Aorta (tissue), 5 donors: ENCODE results near the gene SSH3. TPM values are rescaled to one million over a fixed set of nuclear protein-coding genes. Genes with fewer than 3 reads are reported as not detected.
A peak's percentile ranks its signal among the peaks of the same experiment; 100 is the strongest.

Experiments
- ATAC-seq: fragments of 200-7000 bp; cut with Tn5 transposase; one replicate; pipeline ENCODE4 v1.9.1; 2022; ENCODE audit warnings: moderate library complexity; ENCODE audit not compliant: low FRiP score
- DNase-seq, 2 donors: peaks; one replicate each; pipeline ENCODE4 v3.0.0-alpha.2; 2020
- H3K27ac ChIP-seq, 2 donors: one replicate each; pipeline ENCODE4 v1.5.1; 2013; ENCODE audit warnings: low read length in 2 of 2, mild to moderate bottlenecking in 2 of 2, moderate library complexity in 2 of 2, control low read depth in 1 of 2, inconsistent platforms in 1 of 2, low read depth in 1 of 2
- H3K27me3 ChIP-seq, 2 donors: one replicate each; pipeline ENCODE4 v1.6.1; 2013; ENCODE audit warnings: control low read depth in 1 of 2, low read length in 1 of 2, mild to moderate bottlenecking in 1 of 2, moderate library complexity in 1 of 2; ENCODE audit not compliant: insufficient read depth in 2 of 2, control insufficient read depth in 1 of 2
- H3K36me3 ChIP-seq, 2 donors: one replicate each; pipeline ENCODE4 v1.6.1; 2013; ENCODE audit warnings: control low read depth in 1 of 2, low read length in 1 of 2, mild to moderate bottlenecking in 1 of 2; ENCODE audit not compliant: insufficient read depth in 2 of 2, control insufficient read depth in 1 of 2
- H3K4me1 ChIP-seq, 2 donors: one replicate each; pipeline ENCODE4 v1.6.1; 2013; ENCODE audit warnings: low read length in 2 of 2, control low read depth in 1 of 2, mild to moderate bottlenecking in 1 of 2, moderate library complexity in 1 of 2; ENCODE audit not compliant: insufficient read depth in 2 of 2, control insufficient read depth in 1 of 2
- H3K4me3 ChIP-seq, 2 donors: one replicate each; pipeline ENCODE4 v1.5.1; 2013; ENCODE audit warnings: low read length in 2 of 2, control low read depth in 1 of 2, mild to moderate bottlenecking in 1 of 2
- H3K9me3 ChIP-seq: one replicate; pipeline ENCODE4 v1.6.1; 2013; ENCODE audit warnings: mild to moderate bottlenecking, low read length; ENCODE audit not compliant: control insufficient read depth
- WGBS, 2 donors: extraction: QIAGEN DNeasy Blood & Tissue Kit; methylation state at CpG; one replicate each; pipeline ENCODE4 v1.1.7; 2013; 5-methylcytosine and 5-hydroxymethylcytosine counted together
- intact Hi-C, 2 donors: fragments of 100-400 bp; cut with DNase I; formaldehyde crosslinking; loops; one replicate each; pipeline versions ENCODE4 v1.14.2 to v1.15.0; 2022
- polyA plus RNA-seq, 2 donors: library from polyadenylated mRNA; stranded (reverse); fragments of 200-250 nt; gene quantifications; one replicate each; pipeline ENCODE4 v1.2.3, GENCODE V29; 2013
- total RNA-seq, 2 donors: library from RNA; stranded (reverse); fragmentation: NEBNext Ultra II Directional; extraction: Animal tissue kit (Norgen Biotek cat#: 25700); gene quantifications; one replicate each; pipeline ENCODE4 v1.2.1, GENCODE V29; 2021
- donor health status: healthy with polysubstance abuse.
- donor health status: Bipolar disorder and iron deficiency.
- donor health status: DM: no; HTN: no; CAD: no.
- donor health status: DM: no; HTN: no; CAD: no.
- donor health status: DM: yes; HTN: yes; CAD: no.

The SSH3 gene
- total and polyA plus RNA-seq, 4 donors, result 13.3 to 37.0 (median 25.7) TPM

- Histone ChIP-seq H3K27ac (peak overlapping the region in 1 of 2 donors; percentile 7), H3K27me3 (no peaks in the 10 kb centered on the region), H3K36me3 (peaks cover 0 to 6% of the 10 kb centered on the region in 2 donors), H3K4me3 (peak overlapping the region; percentile 64 to 88), H3K4me1 (no peaks in the 10 kb centered on the region), H3K9me3 (no peaks in the 10 kb centered on the region)
- ATAC-seq, result no peak
- WGBS, 2 donors, result 16 to 19% methylated on average over 33 to 36 of the region's 36 CpGs
- intact Hi-C loops, result no loop called here
- peak; percentile 71 to 78 for DNase-seq
Observed at GRCh38 chr11:67289651-67290479, 13.5 kb upstream of the SSH3 start.

GRCh38 chr11:67290801-67291200 lies 12.5 kb upstream of the SSH3 start:
- no peak overlapping the region for H3K4me3 ChIP-seq
- 29 to 30% methylated on average over 7 of the region's 7 CpGs for WGBS, 2 donors

GRCh38 chr11:67291481-67292381 lies 11.6 kb upstream of the SSH3 start:
- intact Hi-C loops, result no loop called here
- 90 to 91% methylated on average over 33 of the region's 33 CpGs for WGBS, 2 donors
- peak; percentile 56 to 71 for DNase-seq

More at GRCh38 chr11:67290801-67291200, 12.5 kb upstream of the SSH3 start:
- intact Hi-C loops, result no loop called here
- ATAC-seq (no peak), DNase-seq (peak; percentile 82 to 85)
- H3K9me3 ChIP-seq, result no peaks in the 10 kb centered on the region
- no peaks in the 10 kb centered on the region for H3K27me3 ChIP-seq
- H3K36me3 ChIP-seq, result peaks cover 0 to 4% of the 10 kb centered on the region in 2 donors
- H3K27ac ChIP-seq, result peak overlapping the region in 1 of 2 donors; percentile 5
- no peaks in the 10 kb centered on the region for H3K4me1 ChIP-seq

GRCh38 chr11:67292671-67293070 lies 10.7 kb upstream of the SSH3 start:
- no peak for ATAC-seq
- intact Hi-C loops, result no loop called here
- Histone ChIP-seq H3K4me3 (no peak overlapping the region), H3K27ac (no peak overlapping the region), H3K9me3 (no peaks in the 10 kb centered on the region), H3K27me3 (no peaks in the 10 kb centered on the region), H3K4me1 (no peaks in the 10 kb centered on the region), H3K36me3 (peaks cover 0 to 4% of the 10 kb centered on the region in 2 donors)
- WGBS, 2 donors, result 28 to 29% methylated on average over 3 of the region's 3 CpGs
- no peak for DNase-seq

More at GRCh38 chr11:67291481-67292381, 11.6 kb upstream of the SSH3 start:
- no peak for ATAC-seq
- Histone ChIP-seq H3K36me3 (peaks cover 0 to 4% of the 10 kb centered on the region in 2 donors), H3K27me3 (no peaks in the 10 kb centered on the region), H3K27ac (no peak overlapping the region), H3K9me3 (no peaks in the 10 kb centered on the region), H3K4me1 (no peaks in the 10 kb centered on the region), H3K4me3 (no peak overlapping the region)

- WGBS, 2 donors, result 36 to 40% methylated on average over 3 of the region's 3 CpGs
- peaks cover 0 to 4% of the 10 kb centered on the region in 2 donors for H3K36me3 ChIP-seq
Observed at GRCh38 chr11:67293090-67293489, 10.2 kb upstream of the SSH3 start.

GRCh38 chr11:67295846-67296245 lies 7.5 kb upstream of the SSH3 start:
- intact Hi-C loops, result no loop called here
- H3K36me3 ChIP-seq, result peaks cover 0 to 5% of the 10 kb centered on the region in 2 donors

More at GRCh38 chr11:67293090-67293489, 10.2 kb upstream of the SSH3 start:
- H3K4me3 ChIP-seq, result no peak overlapping the region
- no peaks in the 10 kb centered on the region for H3K4me1 ChIP-seq
- no peaks in the 10 kb centered on the region for H3K9me3 ChIP-seq
- no peak overlapping the region for H3K27ac ChIP-seq
- ATAC-seq (no peak), DNase-seq (no peak)
- intact Hi-C loops, result no loop called here
- H3K27me3 ChIP-seq, result no peaks in the 10 kb centered on the region

GRCh38 chr11:67298786-67299185 lies 4.5 kb upstream of the SSH3 start:
- H3K36me3 ChIP-seq, result peaks cover 0 to 3% of the 10 kb centered on the region in 2 donors

More at GRCh38 chr11:67295846-67296245, 7.5 kb upstream of the SSH3 start:
- Histone ChIP-seq H3K9me3 (no peaks in the 10 kb centered on the region), H3K4me3 (no peak overlapping the region), H3K27ac (no peak overlapping the region), H3K27me3 (no peaks in the 10 kb centered on the region), H3K4me1 (no peaks in the 10 kb centered on the region)
- ATAC-seq (no peak), DNase-seq (no peak)
- 99 to 100% methylated on average over 1 of the region's 1 CpG for WGBS, 2 donors

GRCh38 chr11:67299471-67300191 lies 3.7 kb upstream of the SSH3 start:
- intact Hi-C loops, result no loop called here
- H3K4me1 ChIP-seq, result no peaks in the 10 kb centered on the region
- H3K4me3 ChIP-seq, result no peak overlapping the region
- no peaks in the 10 kb centered on the region for H3K27me3 ChIP-seq
- H3K9me3 ChIP-seq, result no peaks in the 10 kb centered on the region
- DNase-seq (peak in 1 of 2 donors; percentile 63), ATAC-seq (no peak)
- peaks cover 0 to 3% of the 10 kb centered on the region in 2 donors for H3K36me3 ChIP-seq
- 92 to 94% methylated on average over 26 to 29 of the region's 29 CpGs for WGBS, 2 donors
- no peak overlapping the region for H3K27ac ChIP-seq

More at GRCh38 chr11:67298786-67299185, 4.5 kb upstream of the SSH3 start:
- intact Hi-C loops, result no loop called here
- Histone ChIP-seq H3K27me3 (no peaks in the 10 kb centered on the region), H3K27ac (no peak overlapping the region), H3K4me1 (no peaks in the 10 kb centered on the region), H3K9me3 (no peaks in the 10 kb centered on the region), H3K4me3 (no peak overlapping the region)
- peak in 1 of 2 donors; percentile 28 for DNase-seq
- no peak for ATAC-seq
- WGBS, 2 donors, result 92 to 95% methylated on average over 7 of the region's 7 CpGs
